ENCODE measurements around the gene LYPLA2.
"Not testable (repeated sequence)": the region's sequence is repeated elsewhere in the genome, so short reads cannot be mapped to it uniquely, and the experiment has no call there.

Gene LYPLA2

DNA sequence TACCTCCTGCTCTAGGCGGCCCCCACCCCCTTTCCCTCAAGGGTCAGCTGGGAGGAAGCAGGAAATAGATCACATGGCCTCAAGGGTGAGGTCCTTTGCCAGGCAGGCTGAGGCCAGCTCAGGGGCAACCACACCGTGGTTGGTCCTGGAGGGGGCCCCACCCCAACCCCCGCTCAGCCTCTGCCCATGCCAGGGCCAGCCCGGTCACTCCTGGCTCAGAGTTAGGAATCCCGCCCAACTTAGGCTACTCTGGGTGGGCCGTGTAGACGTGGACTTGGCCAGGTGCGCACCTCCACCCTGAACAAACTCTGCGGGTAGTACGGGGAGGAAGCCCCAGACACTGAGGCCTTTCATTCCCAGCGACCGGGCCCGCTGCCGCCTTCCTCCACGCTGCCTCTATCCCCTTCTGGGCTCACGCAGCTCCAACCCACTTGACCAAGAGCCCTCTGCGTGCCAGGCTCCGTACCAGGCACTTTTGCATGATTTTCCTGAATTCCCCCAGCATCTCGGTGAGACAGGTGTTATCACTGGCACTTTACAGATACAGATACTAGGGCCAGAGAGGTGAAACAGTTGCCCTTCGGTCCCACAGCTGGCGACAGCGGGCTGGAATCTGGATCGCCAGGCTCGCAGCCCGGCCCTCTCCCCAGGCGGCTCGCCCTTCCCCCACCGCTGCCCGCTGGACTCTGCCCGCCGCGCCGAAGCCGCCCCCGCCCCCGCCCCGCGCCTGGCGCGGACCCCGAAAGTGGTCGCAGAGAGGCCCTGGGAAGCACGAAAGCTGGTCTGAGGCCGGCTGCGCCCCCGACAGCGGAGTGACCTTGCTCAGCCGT is 8.8 kb downstream of the LYPLA2 start:
- ATAC-seq (replicated peaks) (no peak), DNase-seq (no peak)
- peaks cover 4 to 24% of the 10 kb centered on the region in 2 donors for H3K4me1 Mint-ChIP-seq (ENCODE audit: low read depth in 2 of 2)
- no peaks in the 10 kb centered on the region for H3K27me3 Mint-ChIP-seq
- H3K9me3 Mint-ChIP-seq = no peaks in the 10 kb centered on the region
- peaks cover 26% of the 10 kb centered on the region for H3K36me3 Mint-ChIP-seq (ENCODE audit: insufficient read depth)
- H3K4me3 Mint-ChIP-seq = peak overlapping the region; percentile 79 to 84
- peak overlapping the region; percentile 37 to 89 for H3K27ac Mint-ChIP-seq

DNA sequence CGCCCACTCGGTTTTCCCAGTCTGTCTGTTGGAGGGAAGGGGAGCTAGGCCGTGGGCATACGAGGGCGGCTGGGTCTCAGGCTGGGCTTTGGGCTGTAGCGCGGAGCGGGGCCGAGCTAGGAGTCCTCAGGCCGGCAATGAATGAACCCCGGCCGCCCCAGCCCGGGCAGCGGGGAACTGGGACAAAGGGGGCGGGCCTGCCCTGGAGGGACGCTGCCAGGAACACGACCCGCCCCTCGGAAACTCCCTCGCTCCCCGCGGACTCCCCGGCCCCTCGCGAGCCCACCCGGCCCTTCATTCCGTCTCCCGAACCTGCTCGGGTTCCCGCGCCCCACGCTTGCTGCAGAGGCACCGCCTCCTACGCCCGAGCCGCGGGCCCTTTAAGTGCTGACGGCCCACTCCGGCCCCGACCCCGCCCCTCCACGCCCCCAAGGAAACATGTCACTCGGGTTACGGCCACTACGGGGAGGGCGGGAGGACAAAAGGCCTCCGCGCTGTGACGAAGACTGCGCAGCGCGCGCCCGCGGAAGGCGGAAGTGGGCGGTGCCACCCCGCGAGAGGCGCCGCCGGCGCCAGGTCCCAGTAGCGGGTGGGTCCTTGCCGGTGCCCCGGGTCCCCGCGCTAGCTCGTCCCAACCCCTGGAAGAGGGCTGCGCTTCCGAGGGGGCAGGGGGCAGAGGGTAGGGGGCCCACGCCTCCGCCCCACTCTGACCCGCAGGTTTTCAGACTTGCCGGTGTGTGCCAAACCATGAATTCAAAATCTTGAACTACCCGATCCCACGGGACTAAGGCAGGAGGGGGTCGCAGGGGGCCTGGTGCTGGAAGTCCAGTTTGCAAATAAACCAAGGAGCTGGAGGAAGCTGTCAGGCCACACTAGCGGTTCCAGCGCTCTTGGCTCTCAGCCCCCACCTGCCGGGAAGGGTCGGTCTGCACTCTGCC is 9.7 kb downstream of the LYPLA2 start, which contains the start of gene GALE:
Gene GALE, minus strand, starts transcription at position 355 of the 938 bp plus-strand sequence. CDS start 1,747 bp downstream, outside the sequence.
- ATAC-seq (replicated peaks) = peak; percentile 92
- Mint-ChIP-seq H3K9me3 (no peaks in the 10 kb centered on the region), H3K36me3 (ENCODE audit: insufficient read depth) (peaks cover 20% of the 10 kb centered on the region), H3K4me1 (ENCODE audit: low read depth in 2 of 2) (peaks cover 4 to 24% of the 10 kb centered on the region in 2 donors), H3K4me3 (peak within 1 kb of the TSS; percentile 79 to 84), H3K27me3 (no peaks in the 10 kb centered on the region), H3K27ac (peak within 1 kb of the TSS; percentile 86 to 89)
- DNase-seq = peak; percentile 93

DNA sequence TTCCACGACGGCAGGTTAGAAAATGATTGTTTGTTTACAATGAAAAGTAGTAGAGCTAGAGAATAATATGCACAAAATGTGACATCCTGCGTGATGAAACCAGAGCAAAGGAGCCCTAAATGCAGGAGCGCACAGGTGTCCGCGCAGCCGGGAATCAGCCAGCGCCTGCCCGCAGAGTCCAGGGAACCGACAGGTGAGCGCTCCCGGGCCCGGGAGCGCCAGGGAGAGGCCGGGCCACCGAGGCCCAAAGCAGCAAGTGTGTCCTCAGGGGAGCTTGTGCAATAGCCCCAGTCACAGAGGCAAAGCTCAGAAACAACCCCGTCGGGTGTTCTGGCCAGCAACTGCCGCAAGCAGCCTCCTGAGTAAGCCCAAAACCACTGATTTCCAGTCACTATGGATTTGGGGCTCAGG is 10.4 kb downstream of the LYPLA2 start:
- Mint-ChIP-seq H3K27me3 (no peaks in the 10 kb centered on the region), H3K9me3 (no peaks in the 10 kb centered on the region), H3K4me3 (peak overlapping the region; percentile 79 to 84), H3K4me1 (ENCODE audit: low read depth in 2 of 2) (peaks cover 4 to 24% of the 10 kb centered on the region in 2 donors), H3K27ac (peak overlapping the region; percentile 86 to 89), H3K36me3 (ENCODE audit: insufficient read depth) (peaks cover 17% of the 10 kb centered on the region)
- DNase-seq (no peak), ATAC-seq (replicated peaks) (no peak)

DNA sequence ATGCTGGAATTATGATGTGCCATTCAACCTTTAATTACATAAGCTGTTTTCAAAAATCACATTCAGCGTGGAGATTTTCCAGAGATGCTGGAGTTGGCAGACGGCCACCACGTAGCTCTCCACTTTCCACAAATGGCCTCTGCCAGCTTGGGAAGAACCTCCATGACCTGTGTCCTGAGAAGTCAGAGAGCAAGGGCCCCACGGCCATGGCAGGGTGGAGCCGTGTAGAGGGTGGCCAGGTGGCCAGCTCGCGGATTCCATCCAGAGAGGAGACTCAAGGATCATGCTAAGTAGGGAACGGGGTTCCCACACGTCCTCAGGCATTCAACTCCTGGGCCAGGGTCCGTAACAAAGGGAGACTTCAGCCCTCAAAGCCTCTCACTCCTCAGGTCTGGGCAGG is 10.9 kb downstream of the LYPLA2 start:
- Mint-ChIP-seq H3K4me3 (peak overlapping the region; percentile 79 to 84), H3K27me3 (no peaks in the 10 kb centered on the region), H3K4me1 (ENCODE audit: low read depth in 2 of 2) (peaks cover 4 to 24% of the 10 kb centered on the region in 2 donors), H3K36me3 (ENCODE audit: insufficient read depth) (peaks cover 17% of the 10 kb centered on the region), H3K27ac (peak overlapping the region in 1 of 2 donors; percentile 86), H3K9me3 (no peaks in the 10 kb centered on the region)
- DNase-seq = no peak
- no peak for ATAC-seq (replicated peaks)

DNA sequence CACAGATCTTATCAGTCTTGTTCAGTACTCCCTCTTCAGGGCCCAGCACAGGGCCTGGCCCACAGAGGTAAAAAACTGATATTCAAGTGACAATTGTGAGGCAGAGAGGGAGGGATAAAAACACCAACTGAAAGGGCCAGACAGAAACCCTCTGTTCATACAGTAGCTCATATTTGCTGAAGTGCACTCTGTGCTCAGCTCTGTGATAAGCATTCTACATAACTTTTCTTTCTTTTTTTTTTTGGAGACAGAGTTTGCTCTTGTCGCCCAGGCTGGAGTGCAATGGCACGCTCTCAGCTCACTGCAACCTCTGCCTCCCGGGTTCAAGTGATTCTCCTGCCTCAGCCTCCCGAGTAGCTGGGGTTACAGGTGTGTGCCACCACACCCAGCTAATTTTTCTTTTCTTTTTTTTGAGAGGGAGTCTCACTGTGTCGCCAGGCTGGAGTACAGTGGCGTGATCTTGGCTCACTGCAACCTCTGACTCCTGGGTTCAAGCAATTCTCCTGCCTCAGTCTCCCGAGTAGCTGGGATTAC is 11.9 kb downstream of the LYPLA2 start:
- not testable (repeated sequence) for ATAC-seq (replicated peaks); H3K27me3 Mint-ChIP-seq; DNase-seq; H3K9me3 Mint-ChIP-seq
- Mint-ChIP-seq H3K36me3 (ENCODE audit: insufficient read depth) (peaks cover 17% of the 10 kb centered on the region), H3K4me1 (ENCODE audit: low read depth in 2 of 2) (peaks cover 4 to 24% of the 10 kb centered on the region in 2 donors), H3K27ac (peak overlapping the region in 1 of 2 donors; percentile 72), H3K4me3 (peak overlapping the region in 1 of 2 donors; percentile 6)

DNA sequence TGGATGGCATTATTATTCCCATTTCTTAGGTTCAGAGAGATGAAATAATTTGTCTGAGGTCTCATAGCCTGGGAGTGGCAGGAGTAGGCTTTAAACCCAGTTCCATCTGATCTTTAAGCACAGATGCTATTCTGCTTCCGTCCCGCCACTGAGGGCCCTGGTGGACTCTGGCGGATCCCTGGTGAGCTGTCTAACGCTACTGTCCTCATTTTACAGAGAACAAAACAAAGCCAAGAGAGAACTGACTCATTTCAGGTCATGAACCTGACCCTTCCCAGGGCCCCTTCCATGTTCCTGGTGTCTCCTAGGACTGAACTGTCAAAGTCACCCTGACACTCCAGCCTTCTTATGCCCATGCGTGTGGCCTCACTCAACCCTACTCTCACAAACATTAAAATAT is 12.7 kb downstream of the LYPLA2 start:
- Mint-ChIP-seq H3K36me3 (ENCODE audit: insufficient read depth) (peaks cover 13% of the 10 kb centered on the region), H3K4me3 (no peak overlapping the region), H3K9me3 (no peaks in the 10 kb centered on the region), H3K4me1 (ENCODE audit: low read depth in 2 of 2) (peaks cover 4 to 21% of the 10 kb centered on the region in 2 donors), H3K27me3 (no peaks in the 10 kb centered on the region), H3K27ac (peak overlapping the region in 1 of 2 donors; percentile 72)
- no peak for ATAC-seq (replicated peaks)
- DNase-seq = no peak

DNA sequence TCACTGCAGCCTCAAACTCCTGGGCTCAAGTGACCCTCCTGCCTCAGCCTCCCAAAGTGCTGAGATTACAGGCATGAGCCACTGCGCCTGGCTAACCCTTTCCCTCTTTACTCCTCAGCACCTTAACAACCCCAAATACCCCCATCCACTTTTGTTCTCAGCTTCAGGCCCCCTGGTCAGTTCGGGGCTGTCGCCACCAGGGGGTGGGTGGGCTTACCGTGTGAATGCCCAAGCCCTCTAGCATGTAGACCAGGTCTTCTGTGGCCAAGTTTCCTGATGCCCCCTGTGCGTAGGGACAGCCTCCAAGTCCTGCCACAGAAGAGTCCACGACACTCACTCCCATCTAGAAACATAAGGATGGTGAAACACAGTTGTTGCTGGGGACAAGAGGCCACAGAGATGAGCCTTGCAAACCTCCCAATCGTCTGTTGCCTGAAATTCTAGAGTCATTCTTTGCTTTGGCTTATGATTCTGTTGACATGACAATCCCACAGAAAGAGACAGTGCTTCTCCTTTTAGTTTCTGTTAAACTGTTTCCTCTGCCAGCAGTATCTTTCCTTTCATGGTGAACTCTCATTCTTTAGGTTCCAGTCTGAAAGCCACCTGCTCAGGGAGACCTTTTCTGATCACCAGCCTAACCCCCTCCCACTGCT is 13.4 kb downstream of the LYPLA2 start:
- Mint-ChIP-seq H3K9me3 (no peaks in the 10 kb centered on the region), H3K4me1 (ENCODE audit: low read depth in 2 of 2) (peaks cover 4 to 15% of the 10 kb centered on the region in 2 donors), H3K27ac (no peak overlapping the region), H3K4me3 (no peak overlapping the region), H3K27me3 (no peaks in the 10 kb centered on the region), H3K36me3 (ENCODE audit: insufficient read depth) (peaks cover 11% of the 10 kb centered on the region)
- DNase-seq (no peak), ATAC-seq (replicated peaks) (no peak)

DNA sequence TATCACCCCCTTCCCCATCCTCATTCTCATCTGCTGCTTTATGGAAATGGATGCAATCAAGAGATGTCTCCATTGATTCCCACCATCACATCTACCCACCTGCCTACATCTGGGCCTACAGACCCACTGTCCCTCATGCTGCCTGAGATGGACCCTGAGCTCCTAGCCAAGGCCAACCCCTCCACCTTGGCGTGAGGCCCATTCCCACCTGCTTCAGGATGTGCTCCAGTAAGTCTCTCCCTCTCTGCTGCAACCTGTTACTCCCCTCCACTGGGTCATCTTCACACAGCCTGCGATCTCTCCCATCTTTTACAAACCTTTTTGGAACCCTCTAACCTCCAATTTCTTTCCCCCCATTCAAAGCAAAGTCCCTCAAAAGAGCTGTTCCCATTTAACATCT is 14.1 kb downstream of the LYPLA2 start:
- no peak for ATAC-seq (replicated peaks)
- no peaks in the 10 kb centered on the region for H3K9me3 Mint-ChIP-seq
- peak overlapping the region in 1 of 2 donors; percentile 5 for H3K27ac Mint-ChIP-seq
- DNase-seq = no peak
- no peaks in the 10 kb centered on the region for H3K27me3 Mint-ChIP-seq
- peaks cover 7 to 14% of the 10 kb centered on the region in 2 donors for H3K4me1 Mint-ChIP-seq (ENCODE audit: low read depth in 2 of 2)
- peaks cover 11% of the 10 kb centered on the region for H3K36me3 Mint-ChIP-seq (ENCODE audit: insufficient read depth)
- no peak overlapping the region for H3K4me3 Mint-ChIP-seq

DNA sequence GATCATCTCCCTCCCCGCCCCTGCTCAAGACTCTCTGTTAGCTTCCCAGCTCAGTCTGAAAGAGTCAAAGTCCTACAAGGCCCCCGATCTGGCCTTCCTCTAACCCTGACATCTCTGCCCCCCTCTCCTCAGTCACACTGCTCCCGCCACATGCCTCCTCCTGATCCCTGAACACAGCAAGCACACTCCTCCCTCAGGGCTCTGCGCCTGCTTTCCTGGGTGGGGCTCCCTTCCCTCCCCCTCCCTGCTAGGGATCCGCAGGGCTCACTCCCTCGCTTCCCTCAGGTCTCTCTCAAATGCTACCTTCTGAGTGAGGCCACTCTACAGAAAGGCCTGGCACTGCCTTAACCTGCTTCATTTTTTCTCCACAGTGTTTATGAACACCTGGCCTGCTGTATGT is 15.3 kb downstream of the LYPLA2 start:
- Mint-ChIP-seq H3K27ac (peak overlapping the region in 1 of 2 donors; percentile 6), H3K4me1 (ENCODE audit: low read depth in 2 of 2) (peaks cover 18% of the 10 kb centered on the region in 2 donors), H3K36me3 (ENCODE audit: insufficient read depth) (peaks cover 7% of the 10 kb centered on the region), H3K9me3 (no peaks in the 10 kb centered on the region), H3K4me3 (no peak overlapping the region), H3K27me3 (no peaks in the 10 kb centered on the region)
- DNase-seq (no peak), ATAC-seq (replicated peaks) (no peak)

DNA sequence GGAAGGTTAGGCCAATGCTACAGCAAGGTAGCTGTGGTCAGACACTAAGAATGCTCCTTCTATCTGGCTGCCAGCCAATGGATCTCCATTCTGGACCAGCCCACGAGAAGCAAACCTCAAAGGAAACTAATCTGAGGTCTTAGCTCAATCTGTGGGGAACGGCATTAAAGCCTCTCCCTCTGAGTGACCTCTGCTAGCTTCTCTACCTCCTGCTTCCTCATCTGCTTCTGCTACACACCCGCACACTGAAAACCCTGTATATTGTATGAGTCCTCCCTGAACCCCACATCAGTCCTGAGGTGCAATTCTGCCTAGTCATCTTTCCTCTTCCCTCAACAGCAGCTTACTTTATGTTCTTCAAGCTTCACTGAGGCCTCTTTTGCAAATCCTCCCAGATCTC is 16.5 kb downstream of the LYPLA2 start:
- Mint-ChIP-seq H3K9me3 (no peaks in the 10 kb centered on the region), H3K4me3 (no peak overlapping the region), H3K27ac (peak overlapping the region in 1 of 2 donors; percentile 72), H3K36me3 (ENCODE audit: insufficient read depth) (peaks cover 7% of the 10 kb centered on the region), H3K4me1 (ENCODE audit: low read depth in 2 of 2) (peaks cover 14 to 18% of the 10 kb centered on the region in 2 donors), H3K27me3 (no peaks in the 10 kb centered on the region)
- no peak for ATAC-seq (replicated peaks)
- DNase-seq = no peak

DNA sequence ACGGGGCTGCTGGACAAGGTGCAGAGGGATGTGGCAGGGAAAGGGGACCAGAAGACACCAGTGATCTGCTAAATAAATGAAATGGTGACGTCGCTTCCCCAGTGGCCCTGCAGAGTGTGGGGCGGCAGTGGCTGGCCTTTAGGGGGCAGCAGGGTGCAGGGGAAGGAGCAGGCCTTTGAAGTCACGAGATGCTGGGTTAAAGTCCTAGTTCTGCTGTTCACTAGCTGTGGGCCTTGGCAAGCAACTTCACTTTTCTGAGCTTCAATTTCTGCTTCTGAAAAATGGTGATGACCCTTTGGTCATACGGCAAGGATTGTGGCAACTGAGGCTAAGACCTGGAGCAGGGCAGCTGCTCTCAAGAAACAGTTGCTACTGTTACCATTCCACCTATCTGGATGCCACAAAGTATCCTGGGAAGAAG is 18.8 kb downstream of the LYPLA2 start:
- H3K4me3 Mint-ChIP-seq = no peak overlapping the region

DNA sequence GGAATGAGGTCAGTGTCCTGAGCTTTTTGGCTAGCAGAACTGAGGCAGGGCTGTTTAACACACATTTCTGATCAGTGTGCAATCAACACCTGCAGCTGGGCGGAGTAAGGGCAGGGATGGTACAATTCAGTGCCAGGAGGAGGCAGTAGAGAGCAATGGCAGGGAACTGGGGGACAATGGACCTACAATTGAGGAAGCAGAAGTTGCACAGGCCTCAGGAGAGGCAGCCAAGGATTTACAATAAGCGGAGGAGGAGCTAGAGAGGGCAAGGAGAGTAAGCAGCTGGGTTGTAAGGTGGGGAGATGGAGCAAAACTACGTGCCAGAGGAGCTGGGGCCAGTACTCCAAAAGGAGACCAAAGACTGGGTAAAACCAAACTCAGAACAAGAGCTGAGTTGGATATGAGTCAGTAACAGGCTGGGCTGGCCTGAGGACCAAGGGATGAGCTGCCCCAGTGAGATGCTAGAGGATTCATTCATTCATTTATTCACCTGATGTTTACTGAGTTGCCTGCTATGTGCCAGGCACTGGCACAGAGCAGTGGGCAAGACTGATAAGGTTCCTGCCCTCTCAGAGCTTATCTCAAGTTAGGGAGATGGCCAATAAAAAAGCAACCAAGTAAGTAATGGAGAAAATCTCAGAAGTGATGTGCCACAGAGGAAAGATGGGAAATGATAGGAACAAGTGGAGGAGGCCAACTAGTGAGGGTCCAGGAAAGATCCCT is 20.0 kb downstream of the LYPLA2 start:
- DNase-seq = peak; percentile 46 to 60 (median 54)
- Mint-ChIP-seq H3K27me3 (no peaks in the 10 kb centered on the region), H3K9me3 (no peaks in the 10 kb centered on the region), H3K27ac (peak overlapping the region in 1 of 2 donors; percentile 81), H3K4me1 (ENCODE audit: low read depth in 2 of 2) (peaks cover 12 to 18% of the 10 kb centered on the region in 2 donors), H3K4me3 (no peak overlapping the region), H3K36me3 (ENCODE audit: insufficient read depth) (peaks cover 24% of the 10 kb centered on the region)
- ATAC-seq (replicated peaks) = peak; percentile 61

More for the DNA sequence above, 18.8 kb downstream of the LYPLA2 start:
- ATAC-seq (replicated peaks) (peak; percentile 98), DNase-seq (peak; percentile 81 to 84 (median 82))
- peaks cover 16% of the 10 kb centered on the region for H3K36me3 Mint-ChIP-seq (ENCODE audit: insufficient read depth)
- H3K9me3 Mint-ChIP-seq = no peaks in the 10 kb centered on the region
- no peak overlapping the region for H3K27ac Mint-ChIP-seq
- H3K27me3 Mint-ChIP-seq = no peaks in the 10 kb centered on the region
- H3K4me1 Mint-ChIP-seq (ENCODE audit: low read depth in 2 of 2) = peaks cover 12 to 18% of the 10 kb centered on the region in 2 donors
